ENCODE data around the gene RAB11FIP5. TPM values are rescaled to one million over a fixed set of nuclear protein-coding genes. Genes with fewer than 3 reads are reported as not detected.

RAB11FIP5 gene
- total RNA-seq, 4 donors from 2014 or later, result 34.4 to 39.4 (median 37.3) TPM

DNA sequence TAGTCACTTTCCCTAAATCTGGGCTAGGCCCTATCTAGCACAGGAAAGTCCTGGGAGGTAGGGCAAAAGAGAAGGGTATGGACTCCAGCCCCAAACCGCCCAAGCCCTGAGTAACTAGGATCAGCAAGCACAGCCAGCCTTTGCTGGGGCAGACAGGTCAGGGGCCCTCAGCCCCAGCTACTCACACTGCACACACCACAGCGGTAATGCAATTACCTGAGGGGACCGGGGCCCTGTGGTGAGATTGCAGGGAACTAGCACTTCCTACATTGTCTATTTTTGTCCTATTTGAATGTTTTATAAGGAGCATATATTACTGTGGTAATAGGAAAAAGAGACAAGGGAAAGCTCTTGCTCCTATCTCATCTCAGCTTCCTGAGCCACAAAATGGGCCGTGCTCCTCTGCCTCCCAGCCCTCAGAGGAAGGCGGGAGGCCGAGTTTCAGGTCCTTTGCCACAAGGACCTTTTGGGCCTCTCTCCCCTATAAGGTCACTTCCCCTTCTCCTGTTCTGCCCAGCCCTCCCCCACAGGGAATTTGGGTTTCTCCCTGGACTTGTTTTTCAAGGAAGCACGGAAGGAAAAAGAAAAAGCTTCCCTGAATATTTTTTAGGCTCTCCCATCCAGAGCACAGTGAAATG is 20.5 kb downstream of the RAB11FIP5 start:
- 70 to 72% methylated on average over 7 of the region's 7 CpGs for WGBS, 2 donors
- H3K36me3 ChIP-seq, result peaks cover 0 to 12% of the 10 kb centered on the region in 2 donors
- H3K9me3 ChIP-seq, result no peaks in the 10 kb centered on the region
- TF ChIP-seq, protein P1, sequence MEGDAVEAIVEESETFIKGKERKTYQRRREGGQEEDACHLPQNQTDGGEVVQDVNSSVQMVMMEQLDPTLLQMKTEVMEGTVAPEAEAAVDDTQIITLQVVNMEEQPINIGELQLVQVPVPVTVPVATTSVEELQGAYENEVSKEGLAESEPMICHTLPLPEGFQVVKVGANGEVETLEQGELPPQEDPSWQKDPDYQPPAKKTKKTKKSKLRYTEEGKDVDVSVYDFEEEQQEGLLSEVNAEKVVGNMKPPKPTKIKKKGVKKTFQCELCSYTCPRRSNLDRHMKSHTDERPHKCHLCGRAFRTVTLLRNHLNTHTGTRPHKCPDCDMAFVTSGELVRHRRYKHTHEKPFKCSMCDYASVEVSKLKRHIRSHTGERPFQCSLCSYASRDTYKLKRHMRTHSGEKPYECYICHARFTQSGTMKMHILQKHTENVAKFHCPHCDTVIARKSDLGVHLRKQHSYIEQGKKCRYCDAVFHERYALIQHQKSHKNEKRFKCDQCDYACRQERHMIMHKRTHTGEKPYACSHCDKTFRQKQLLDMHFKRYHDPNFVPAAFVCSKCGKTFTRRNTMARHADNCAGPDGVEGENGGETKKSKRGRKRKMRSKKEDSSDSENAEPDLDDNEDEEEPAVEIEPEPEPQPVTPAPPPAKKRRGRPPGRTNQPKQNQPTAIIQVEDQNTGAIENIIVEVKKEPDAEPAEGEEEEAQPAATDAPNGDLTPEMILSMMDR (IDR thresholded peaks at IDR 0.05), result no peak
- no peak for TF ChIP-seq POLR2A (IDR thresholded peaks at IDR 0.05)
- no peaks in the 10 kb centered on the region for H3K27me3 ChIP-seq
- intact Hi-C loops (cut with DNase I), result no loop called here
- H3K4me3 ChIP-seq (replicated peaks in 1 of 3), result no peak overlapping the region
- peaks cover 0 to 27% of the 10 kb centered on the region in 2 donors for H3K4me1 ChIP-seq
- no peak overlapping the region for H3K27ac ChIP-seq
- DNase-seq, result no peak

GRCh38 chr2:73091696-73092095 is 21.1 kb downstream of the RAB11FIP5 start:
- DNase-seq, result no peak
- Histone ChIP-seq H3K4me1 (peaks cover 0 to 27% of the 10 kb centered on the region in 2 donors), H3K27me3 (no peaks in the 10 kb centered on the region), H3K4me3 (replicated peaks in 1 of 3) (no peak overlapping the region), H3K36me3 (peaks cover 0 to 12% of the 10 kb centered on the region in 2 donors), H3K9me3 (no peaks in the 10 kb centered on the region), H3K27ac (no peak overlapping the region)
- intact Hi-C loops (cut with DNase I), result no loop called here
- 94 to 96% methylated on average over 11 of the region's 11 CpGs for WGBS, 2 donors
- TF ChIP-seq, protein P1 (IDR thresholded peaks at IDR 0.05), result no peak
- no peak for TF ChIP-seq POLR2A (IDR thresholded peaks at IDR 0.05)

GRCh38 chr2:73091164-73091563 is 21.6 kb downstream of the RAB11FIP5 start:
- peaks cover 0 to 12% of the 10 kb centered on the region in 2 donors for H3K36me3 ChIP-seq
- H3K27ac ChIP-seq, result no peak overlapping the region
- peaks cover 0 to 27% of the 10 kb centered on the region in 2 donors for H3K4me1 ChIP-seq
- TF ChIP-seq, protein P1 (IDR thresholded peaks at IDR 0.05), result no peak
- TF ChIP-seq POLR2A (IDR thresholded peaks at IDR 0.05), result no peak
- no peak for DNase-seq
- intact Hi-C loops (cut with DNase I), result no loop called here
- no peak overlapping the region for H3K4me3 ChIP-seq (replicated peaks in 1 of 3)
- WGBS, 2 donors, result 67 to 73% methylated on average over 7 of the region's 7 CpGs
- H3K27me3 ChIP-seq, result no peaks in the 10 kb centered on the region
- H3K9me3 ChIP-seq, result no peaks in the 10 kb centered on the region

DNA sequence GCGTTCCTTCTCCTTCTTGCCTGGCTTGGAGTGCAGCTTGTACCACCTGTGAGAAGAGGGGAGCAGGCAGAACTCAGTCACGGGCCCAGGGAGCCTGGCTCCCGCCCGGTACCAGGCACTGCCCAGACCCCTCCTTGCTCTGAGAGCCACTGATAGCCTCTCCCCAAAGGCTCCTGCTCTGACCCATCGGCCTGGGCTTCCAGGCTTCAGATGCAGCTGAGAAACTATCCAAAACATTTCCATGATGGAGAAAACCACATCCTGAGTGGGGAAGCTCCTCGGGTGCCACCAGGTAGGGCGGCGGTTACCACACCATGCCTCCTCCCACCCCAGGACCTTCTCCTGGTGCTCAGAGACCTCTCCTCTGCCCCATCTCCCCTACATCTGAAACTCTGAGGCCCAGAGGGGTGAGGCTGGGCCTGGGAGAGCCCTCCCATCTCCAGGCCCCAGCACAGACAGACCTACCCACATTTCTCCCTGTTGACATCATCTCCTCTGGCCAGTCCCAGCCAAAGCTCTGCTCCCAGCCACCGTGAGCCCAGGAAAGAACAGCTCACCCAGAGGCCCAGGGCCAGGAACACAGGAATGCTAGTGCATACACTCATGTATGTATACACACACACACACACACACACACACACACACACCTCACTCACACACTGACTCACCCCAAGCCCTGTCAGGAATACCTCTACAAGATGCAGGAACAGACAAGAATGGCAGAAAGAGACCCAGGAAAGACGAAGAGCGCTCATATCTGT is 23.3 kb downstream of the RAB11FIP5 start:
- 83 to 92% methylated on average over 8 to 11 of the region's 11 CpGs for WGBS, 2 donors
- DNase-seq, result no peak

More for the DNA sequence above, 23.3 kb downstream of the RAB11FIP5 start:
- Histone ChIP-seq H3K4me1 (peaks cover 0 to 21% of the 10 kb centered on the region in 2 donors), H3K27me3 (no peaks in the 10 kb centered on the region), H3K27ac (no peak overlapping the region), H3K9me3 (no peaks in the 10 kb centered on the region), H3K36me3 (peaks cover 0 to 12% of the 10 kb centered on the region in 2 donors), H3K4me3 (replicated peaks in 1 of 3) (no peak overlapping the region)
- TF ChIP-seq, protein P1 (IDR thresholded peaks at IDR 0.05), result no peak
- TF ChIP-seq POLR2A (IDR thresholded peaks at IDR 0.05), result no peak
- intact Hi-C loops (cut with DNase I), result loop anchor here (5.0 kb wide), 2 partner anchors 73 to 97 kb away; no protein-coding TSS in a partner anchor

Measured in thyroid gland (tissue), 4 donors.